Nephron progenitor cell (in vitro differentiated cells): ENCODE results near the gene CASKIN2.
"Not testable (repeated sequence)": the region's sequence is repeated elsewhere in the genome, so short reads cannot be mapped to it uniquely, and the experiment has no call there.

Source experiments
- DNase-seq: peaks from one replicate; pipeline ENCODE4 v3.0.0; 2021
- H3K27ac Mint-ChIP-seq: 2 replicates; pipeline ENCODE4 v1.8.0; 2021; ENCODE audit warnings: mild to moderate bottlenecking, moderate library complexity, mixed read lengths
- H3K27me3 Mint-ChIP-seq: 2 replicates; pipeline ENCODE4 v1.8.0; 2021; ENCODE audit warnings: mild to moderate bottlenecking, low read depth, mixed read lengths; ENCODE audit not compliant: poor library complexity
- H3K36me3 Mint-ChIP-seq: 2 replicates; pipeline ENCODE4 v1.8.0; 2021; ENCODE audit warnings: low read depth, mixed read lengths
- H3K4me1 Mint-ChIP-seq: 2 replicates; pipeline ENCODE4 v1.8.0; 2021; ENCODE audit warnings: mixed read lengths
- H3K4me3 Mint-ChIP-seq: 2 replicates; pipeline ENCODE4 v1.8.0; 2021; ENCODE audit warnings: mild to moderate bottlenecking, moderate library complexity, mixed read lengths
- H3K9me3 Mint-ChIP-seq: 2 replicates; pipeline ENCODE4 v1.8.0; 2021; ENCODE audit warnings: mild to moderate bottlenecking, moderate library complexity, mixed read lengths
- CTCF ChIP-seq: fragments of 200-600 bp; sonication (generic); IDR thresholded peaks from 2 replicates; pipeline ENCODE4 v1.5.0; 2021; ENCODE audit warnings: antibody characterized with exemption

Gene CASKIN2

GRCh38 chr17:75521290-75521689, 6.0 kb upstream of the CASKIN2 start:
- H3K4me3 Mint-ChIP-seq = no peak overlapping the region
- DNase-seq = no peak
- H3K4me1 Mint-ChIP-seq = peaks cover 18% of the 10 kb centered on the region
- peaks cover 36% of the 10 kb centered on the region for H3K36me3 Mint-ChIP-seq
- no peaks in the 10 kb centered on the region for H3K9me3 Mint-ChIP-seq
- no peak overlapping the region for H3K27ac Mint-ChIP-seq
- no peak for TF ChIP-seq CTCF
- peaks cover 30% of the 10 kb centered on the region for H3K27me3 Mint-ChIP-seq

DNA sequence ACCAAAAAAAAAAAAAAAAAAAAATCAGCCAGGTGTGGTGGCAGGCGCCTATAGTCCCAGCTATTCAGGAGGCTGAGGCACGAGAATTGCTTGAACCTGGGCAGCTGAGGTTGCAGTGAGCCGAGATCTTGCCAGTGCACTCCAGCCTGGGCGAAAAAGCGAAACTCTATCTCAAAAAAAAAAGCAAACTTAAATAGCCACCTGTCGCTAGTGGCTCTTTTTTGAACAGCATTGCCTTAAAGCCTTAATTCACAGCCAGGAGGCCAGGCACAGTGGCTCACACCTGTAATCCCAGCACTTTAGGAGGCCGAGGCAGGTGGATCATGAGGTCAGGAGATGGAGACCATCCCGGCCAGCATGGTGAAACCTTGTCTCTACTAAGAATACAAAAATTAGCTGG, 5.1 kb upstream of the CASKIN2 start:
- DNase-seq, H3K9me3 Mint-ChIP-seq, H3K4me3 Mint-ChIP-seq, H3K27ac Mint-ChIP-seq: not testable (repeated sequence)
- H3K4me1 Mint-ChIP-seq = peaks cover 16% of the 10 kb centered on the region
- H3K36me3 Mint-ChIP-seq = peaks cover 36% of the 10 kb centered on the region
- peaks cover 24% of the 10 kb centered on the region for H3K27me3 Mint-ChIP-seq

- Mint-ChIP-seq H3K4me3 (no peak overlapping the region), H3K9me3 (no peaks in the 10 kb centered on the region)
- no peak for TF ChIP-seq CTCF
Measured at GRCh38 chr17:75518983-75519537, 3.7 kb upstream of the CASKIN2 start.

GRCh38 chr17:75518201-75518600, 2.9 kb upstream of the CASKIN2 start:
- H3K4me3 Mint-ChIP-seq = peak overlapping the region; percentile 86
- no peak for DNase-seq

More at GRCh38 chr17:75518983-75519537, 3.7 kb upstream of the CASKIN2 start:
- Mint-ChIP-seq H3K4me1 (peaks cover 19% of the 10 kb centered on the region), H3K27ac (no peak overlapping the region), H3K36me3 (peaks cover 36% of the 10 kb centered on the region), H3K27me3 (peaks cover 20% of the 10 kb centered on the region)
- no peak for DNase-seq

DNA sequence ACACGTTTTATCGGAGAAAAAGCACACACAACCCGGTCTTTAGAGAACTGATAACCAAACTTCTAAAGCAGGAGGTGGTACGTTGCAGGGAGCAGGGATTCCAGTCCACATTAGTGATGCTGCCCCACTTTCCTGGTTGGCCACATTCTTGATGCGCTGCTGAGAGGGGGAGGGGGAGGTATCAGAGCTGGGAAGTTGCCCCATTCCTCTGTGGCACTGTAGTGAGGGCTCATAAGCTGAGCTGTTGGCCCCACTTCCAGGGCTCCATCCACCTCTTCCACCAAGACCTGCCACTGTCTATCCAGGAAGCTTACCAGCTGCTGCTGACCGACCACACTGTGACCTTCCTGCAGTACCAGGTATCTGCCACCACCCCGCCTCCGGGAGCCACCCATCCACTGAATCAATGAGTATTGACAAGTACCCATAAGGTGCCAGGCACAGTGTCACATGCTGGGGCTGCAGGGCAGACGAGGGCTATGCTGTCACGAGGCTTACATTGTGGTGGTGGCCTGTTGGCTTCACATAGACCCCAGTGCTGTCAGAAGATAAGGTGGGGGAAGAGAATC, 2.0 kb upstream of the CASKIN2 start:
- Mint-ChIP-seq H3K4me1 (peaks cover 34% of the 10 kb centered on the region), H3K4me3 (peak overlapping the region; percentile 86), H3K36me3 (peaks cover 31% of the 10 kb centered on the region), H3K9me3 (no peaks in the 10 kb centered on the region), H3K27me3 (peaks cover 7% of the 10 kb centered on the region), H3K27ac (no peak overlapping the region)
- DNase-seq = no peak
- no peak for TF ChIP-seq CTCF

More at GRCh38 chr17:75518201-75518600, 2.9 kb upstream of the CASKIN2 start:
- no peak for TF ChIP-seq CTCF
- peaks cover 13% of the 10 kb centered on the region for H3K27me3 Mint-ChIP-seq
- peaks cover 36% of the 10 kb centered on the region for H3K36me3 Mint-ChIP-seq
- H3K27ac Mint-ChIP-seq = no peak overlapping the region
- H3K9me3 Mint-ChIP-seq = no peaks in the 10 kb centered on the region
- peaks cover 27% of the 10 kb centered on the region for H3K4me1 Mint-ChIP-seq

GRCh38 chr17:75516619-75517296, 1.4 kb upstream of the CASKIN2 start:
- peak; percentile 74 for DNase-seq

More at GRCh38 chr17:75516619-75517296, 1.4 kb upstream of the CASKIN2 start:
- Mint-ChIP-seq H3K27ac (no peak overlapping the region), H3K9me3 (no peaks in the 10 kb centered on the region), H3K27me3 (peaks cover 7% of the 10 kb centered on the region), H3K4me3 (peak overlapping the region; percentile 86), H3K36me3 (peaks cover 28% of the 10 kb centered on the region), H3K4me1 (peaks cover 40% of the 10 kb centered on the region)
- TF ChIP-seq CTCF = no peak
